GM11168 (cell line): Measurements from ENCODE around the gene C2CD3.
"Not testable (repeated sequence)": the region's sequence is repeated elsewhere in the genome, so short reads cannot be mapped to it uniquely, and the experiment has no call there.

Source experiments
- in situ Hi-C: fragments of 300-500 bp; cut with MboI; formaldehyde crosslinking; loops from one replicate; pipeline ENCODE4 v1.12.0; 2022; ENCODE audit warnings: low sequenced_read_pairs; ENCODE audit not compliant: unreplicated experiment

C2CD3 gene

GRCh38 chr11:74132833-74133232 is 38.0 kb downstream of the C2CD3 start:
- in situ Hi-C loops, result no loop called here

GRCh38 chr11:74129121-74129520 is 41.7 kb downstream of the C2CD3 start:
- in situ Hi-C loops, result not testable (repeated sequence)

- in situ Hi-C loops, result no loop called here
These were observed 47.8 kb downstream of the C2CD3 start for GRCh38 chr11:74123008-74123448.

GRCh38 chr11:74121804-74122203 is 49.0 kb downstream of the C2CD3 start:
- in situ Hi-C loops, result no loop called here

GRCh38 chr11:74120260-74121035 is 50.4 kb downstream of the C2CD3 start:
- in situ Hi-C loops, result not testable (repeated sequence)

- in situ Hi-C loops, result no loop called here
These were observed 54.1 kb downstream of the C2CD3 start for GRCh38 chr11:74116719-74117118.

GRCh38 chr11:74112877-74113276 is 57.9 kb downstream of the C2CD3 start:
- in situ Hi-C loops, result no loop called here

- in situ Hi-C loops, result no loop called here
These were observed 64.7 kb downstream of the C2CD3 start for GRCh38 chr11:74106124-74106523.

GRCh38 chr11:74102321-74102720 is 68.5 kb downstream of the C2CD3 start:
- in situ Hi-C loops, result no loop called here

- in situ Hi-C loops, result no loop called here
These were observed 70.1 kb downstream of the C2CD3 start for GRCh38 chr11:74100735-74101134.

GRCh38 chr11:74100231-74100630 is 70.6 kb downstream of the C2CD3 start:
- in situ Hi-C loops, result no loop called here

GRCh38 chr11:74097686-74098237 is 73.0 kb downstream of the C2CD3 start:
- in situ Hi-C loops, result no loop called here

- in situ Hi-C loops, result no loop called here
These were observed 76.4 kb downstream of the C2CD3 start for GRCh38 chr11:74094393-74094792.

- in situ Hi-C loops, result no loop called here
These were observed 78.4 kb downstream of the C2CD3 start for GRCh38 chr11:74092425-74092824.

- in situ Hi-C loops, result no loop called here
These were observed 79.3 kb downstream of the C2CD3 start for GRCh38 chr11:74091549-74091948.

- in situ Hi-C loops, result no loop called here
These were observed 80.1 kb downstream of the C2CD3 start for GRCh38 chr11:74090701-74091100.

GRCh38 chr11:74086242-74086884 is 84.4 kb downstream of the C2CD3 start:
- in situ Hi-C loops, result no loop called here

- in situ Hi-C loops, result no loop called here
These were observed 85.3 kb downstream of the C2CD3 start for GRCh38 chr11:74085542-74085892.

GRCh38 chr11:74084796-74085541 is 85.8 kb downstream of the C2CD3 start:
- in situ Hi-C loops, result no loop called here

GRCh38 chr11:74083927-74084326 is 86.9 kb downstream of the C2CD3 start:
- in situ Hi-C loops, result not testable (repeated sequence)

GRCh38 chr11:74081428-74081827 is 89.4 kb downstream of the C2CD3 start:
- in situ Hi-C loops, result no loop called here
